ENCODE measurements around the gene RHOBTB1. TPM values are rescaled to one million over a fixed set of nuclear protein-coding genes. Genes with fewer than 3 reads are reported as not detected.

Gene RHOBTB1
- total RNA-seq, 1 donor from 2014 or later = 15.8 TPM

- Mint-ChIP-seq H3K4me3 (no peak overlapping the region), H3K9me3 (no peaks in the 10 kb centered on the region), H3K27me3 (ENCODE audit: low read depth) (no peaks in the 10 kb centered on the region), H3K4me1 (no peaks in the 10 kb centered on the region), H3K27ac (ENCODE audit: unreplicated experiment) (no peak overlapping the region), H3K36me3 (ENCODE audit: low read depth) (peaks cover 21% of the 10 kb centered on the region)
- no peak for TF ChIP-seq CTCF (conservative IDR thresholded peaks at IDR 0.05)
- DNase-seq (ENCODE audit: low read depth, low spot score) = no peak
These were observed 71.5 kb downstream of the RHOBTB1 start for GRCh38 chr10:60872451-60872850.

GRCh38 chr10:60871215-60871614 is 72.8 kb downstream of the RHOBTB1 start:
- DNase-seq (ENCODE audit: low read depth, low spot score) = no peak
- no peak overlapping the region for H3K4me3 Mint-ChIP-seq
- H3K36me3 Mint-ChIP-seq (ENCODE audit: low read depth) = peaks cover 24% of the 10 kb centered on the region
- H3K9me3 Mint-ChIP-seq = no peaks in the 10 kb centered on the region
- no peak overlapping the region for H3K27ac Mint-ChIP-seq (ENCODE audit: unreplicated experiment)
- H3K27me3 Mint-ChIP-seq (ENCODE audit: low read depth) = no peaks in the 10 kb centered on the region
- TF ChIP-seq CTCF (conservative IDR thresholded peaks at IDR 0.05) = no peak
- H3K4me1 Mint-ChIP-seq = no peaks in the 10 kb centered on the region

- no peak overlapping the region for H3K4me3 Mint-ChIP-seq
- TF ChIP-seq CTCF (conservative IDR thresholded peaks at IDR 0.05) = no peak
- no peaks in the 10 kb centered on the region for H3K27me3 Mint-ChIP-seq (ENCODE audit: low read depth)
- H3K27ac Mint-ChIP-seq (ENCODE audit: unreplicated experiment) = no peak overlapping the region
- no peak for DNase-seq (ENCODE audit: low read depth, low spot score)
- H3K9me3 Mint-ChIP-seq = no peaks in the 10 kb centered on the region
- H3K36me3 Mint-ChIP-seq (ENCODE audit: low read depth) = peaks cover 27% of the 10 kb centered on the region
- no peaks in the 10 kb centered on the region for H3K4me1 Mint-ChIP-seq
These were observed 73.2 kb downstream of the RHOBTB1 start for GRCh38 chr10:60870803-60871202.

GRCh38 chr10:60870416-60870728 is 73.6 kb downstream of the RHOBTB1 start:
- H3K27me3 Mint-ChIP-seq (ENCODE audit: low read depth) = no peaks in the 10 kb centered on the region
- peaks cover 3% of the 10 kb centered on the region for H3K4me1 Mint-ChIP-seq
- no peak for DNase-seq (ENCODE audit: low read depth, low spot score)
- H3K9me3 Mint-ChIP-seq = no peaks in the 10 kb centered on the region
- no peak overlapping the region for H3K4me3 Mint-ChIP-seq
- TF ChIP-seq CTCF (conservative IDR thresholded peaks at IDR 0.05) = no peak
- peaks cover 27% of the 10 kb centered on the region for H3K36me3 Mint-ChIP-seq (ENCODE audit: low read depth)
- no peak overlapping the region for H3K27ac Mint-ChIP-seq (ENCODE audit: unreplicated experiment)

GRCh38 chr10:60869652-60870415 is 74.2 kb downstream of the RHOBTB1 start:
- Mint-ChIP-seq H3K27ac (ENCODE audit: unreplicated experiment) (no peak overlapping the region), H3K4me1 (peaks cover 8% of the 10 kb centered on the region), H3K4me3 (no peak overlapping the region)

More at GRCh38 chr10:60869652-60870415, 74.2 kb downstream of the RHOBTB1 start:
- H3K27me3 Mint-ChIP-seq (ENCODE audit: low read depth) = no peaks in the 10 kb centered on the region
- no peak for DNase-seq (ENCODE audit: low read depth, low spot score)
- TF ChIP-seq CTCF (conservative IDR thresholded peaks at IDR 0.05) = no peak
- no peaks in the 10 kb centered on the region for H3K9me3 Mint-ChIP-seq
- H3K36me3 Mint-ChIP-seq (ENCODE audit: low read depth) = peaks cover 27% of the 10 kb centered on the region
